COLO668 (cell line): ENCODE results near the gene INPP5K.
"Not testable (repeated sequence)": the region's sequence is repeated elsewhere in the genome, so short reads cannot be mapped to it uniquely, and the experiment has no call there.

Experiments used
- DNase-seq: peaks from one replicate; lab custom pipeline; 2025; ENCODE audit not compliant: unreplicated experiment; lab: John Stamatoyannopoulos, UW

Gene INPP5K

GRCh38 chr17:1516388-1517161 lies at the start of gene INPP5K:
TSS of gene INPP5K (minus strand) at chr17:1516612. CDS start at chr17:1516499, 113 bp downstream.
- DNase-seq, result peak; percentile 95

DNA sequence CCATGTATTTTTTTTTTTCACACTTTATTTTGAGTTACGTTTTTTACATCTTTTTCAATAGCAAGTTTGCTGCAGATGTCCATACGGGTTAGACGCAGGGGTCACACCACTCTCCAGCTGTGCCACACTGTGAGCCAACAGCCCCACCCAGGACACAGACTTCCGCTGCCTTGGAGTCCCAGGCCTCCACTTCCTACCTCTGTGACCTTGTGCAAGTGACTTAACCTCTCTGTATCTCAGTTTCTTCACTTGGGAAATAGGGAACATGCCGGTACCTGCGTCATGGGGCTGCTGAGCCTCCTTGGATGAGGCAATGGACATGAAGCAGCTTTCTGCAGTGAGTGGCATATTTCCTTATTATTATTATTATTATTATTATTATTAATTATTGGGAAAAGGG lies 49.5 kb upstream of the INPP5K start:
- no peak for DNase-seq

DNA sequence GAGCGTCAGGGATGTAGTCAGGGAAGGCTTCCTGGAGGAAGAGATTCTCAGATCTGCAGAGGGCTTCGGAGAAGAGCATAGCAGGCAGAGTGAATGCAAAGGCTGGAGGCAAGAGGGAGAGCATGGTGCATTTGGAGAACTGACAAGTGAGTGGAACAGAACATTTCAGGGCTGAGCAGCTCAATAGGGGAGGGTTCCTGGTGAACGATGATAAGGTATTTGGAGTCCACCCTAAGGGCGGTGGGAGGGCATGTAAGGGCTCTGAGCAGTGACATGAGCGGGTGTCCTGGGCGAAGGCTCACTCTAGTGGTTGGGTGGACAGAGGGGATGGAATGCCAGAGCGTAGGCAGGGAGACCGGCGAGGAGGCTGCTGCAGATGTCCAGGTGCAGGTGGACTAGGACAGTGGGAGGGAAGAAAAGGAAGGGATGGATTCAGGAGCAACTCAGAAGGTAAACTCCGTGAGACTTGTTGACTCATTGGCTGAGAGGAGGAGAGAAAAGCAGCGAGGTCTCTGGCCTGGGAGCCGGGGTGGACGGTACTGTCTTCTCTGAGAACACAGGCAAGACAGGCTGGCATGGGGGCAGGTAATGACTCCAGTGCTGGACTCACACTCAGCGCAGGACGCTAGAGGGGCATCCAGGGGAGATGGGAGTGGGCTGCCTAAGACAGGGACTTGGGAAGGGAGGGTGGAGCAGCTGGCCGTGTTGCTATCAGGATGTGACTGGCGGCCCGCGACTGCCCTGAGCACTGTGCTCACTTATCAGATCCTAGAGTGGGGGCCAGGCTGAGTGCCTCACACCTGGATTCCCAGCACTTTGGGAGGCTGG lies 47.6 kb upstream of the INPP5K start:
- peak; percentile 7 for DNase-seq

DNA sequence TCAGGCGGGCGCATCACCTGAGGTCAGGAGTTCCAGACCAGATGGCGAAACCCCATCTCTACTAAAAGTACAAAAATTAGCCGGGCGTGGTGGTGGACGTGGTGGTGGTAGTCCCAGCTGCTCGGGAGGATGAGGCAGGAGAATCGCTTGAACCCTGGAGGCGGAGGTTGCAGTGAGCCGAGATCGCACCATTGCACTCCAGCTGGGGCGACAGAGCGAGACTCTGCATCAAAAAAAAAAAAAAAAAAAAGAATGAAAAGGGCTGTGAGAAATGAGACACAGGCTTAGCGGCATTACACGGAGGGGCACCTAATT lies 47.0 kb upstream of the INPP5K start:
- DNase-seq, result not testable (repeated sequence)

DNA sequence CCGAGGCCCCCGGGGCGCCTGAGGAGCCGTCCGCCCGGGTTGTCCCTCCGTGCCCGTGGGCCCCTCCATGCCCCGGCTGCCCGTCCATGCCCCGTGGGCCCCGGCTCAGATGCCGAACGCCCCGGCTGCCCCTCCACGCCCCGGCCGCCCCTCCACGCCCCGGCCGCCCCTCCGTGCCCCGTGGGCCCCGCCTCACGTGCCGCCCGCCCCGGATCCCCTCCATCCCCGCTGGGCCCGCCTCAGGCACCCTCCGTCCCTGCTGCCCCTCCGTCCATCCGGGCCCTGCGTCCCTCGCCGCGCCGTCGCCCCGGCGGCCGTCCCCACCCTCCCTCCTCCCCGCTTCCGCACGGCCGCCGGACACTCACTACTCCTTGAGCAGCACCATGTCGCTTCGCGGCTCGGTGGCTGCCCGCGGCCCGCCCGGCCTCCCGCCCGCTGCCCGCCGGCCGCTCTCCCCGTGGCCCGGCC lies 45.8 kb upstream of the INPP5K start:
- DNase-seq, result peak; percentile 59

DNA sequence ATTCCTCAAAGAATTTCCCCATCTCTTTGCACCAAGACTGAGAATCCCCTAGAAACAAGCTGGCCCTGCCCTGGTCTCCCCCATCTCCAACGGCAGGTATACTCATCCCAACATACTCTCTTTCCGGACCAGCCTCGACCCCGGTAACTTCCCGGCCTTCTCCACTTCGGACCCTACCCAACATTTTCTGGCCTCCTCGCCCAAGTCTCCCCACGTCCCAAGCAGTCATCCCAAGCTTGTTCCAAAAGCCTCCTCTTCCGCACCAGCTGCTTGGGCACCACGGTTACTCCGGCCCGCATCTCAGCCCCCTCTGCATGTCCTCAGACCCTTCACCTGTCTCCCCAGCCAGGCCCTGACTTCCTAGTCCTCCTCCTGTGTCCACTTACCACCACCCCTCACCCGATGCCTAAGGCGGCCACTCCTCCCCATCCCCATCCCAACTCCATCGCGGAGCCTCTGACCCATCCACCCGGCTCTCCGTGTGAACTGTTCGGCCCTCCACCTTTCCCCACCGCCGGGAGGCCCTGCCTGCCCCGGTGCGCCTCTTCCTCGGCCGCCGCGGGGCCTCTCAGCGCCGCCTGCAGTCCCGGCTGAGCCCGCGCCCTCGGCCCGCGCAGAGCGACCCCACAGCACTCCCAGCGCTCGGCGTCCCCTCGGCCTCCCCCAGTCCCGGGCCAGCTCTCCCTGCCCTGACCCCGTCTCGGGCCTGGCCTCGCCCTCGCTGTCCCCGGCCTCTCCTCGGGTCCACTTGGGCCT lies 45.2 kb upstream of the INPP5K start:
- peak; percentile 36 for DNase-seq

GRCh38 chr17:1560858-1561355 lies 44.5 kb upstream of the INPP5K start:
- no peak for DNase-seq

- DNase-seq, result no peak
These were observed 43.9 kb upstream of the INPP5K start for GRCh38 chr17:1560101-1560857.

DNA sequence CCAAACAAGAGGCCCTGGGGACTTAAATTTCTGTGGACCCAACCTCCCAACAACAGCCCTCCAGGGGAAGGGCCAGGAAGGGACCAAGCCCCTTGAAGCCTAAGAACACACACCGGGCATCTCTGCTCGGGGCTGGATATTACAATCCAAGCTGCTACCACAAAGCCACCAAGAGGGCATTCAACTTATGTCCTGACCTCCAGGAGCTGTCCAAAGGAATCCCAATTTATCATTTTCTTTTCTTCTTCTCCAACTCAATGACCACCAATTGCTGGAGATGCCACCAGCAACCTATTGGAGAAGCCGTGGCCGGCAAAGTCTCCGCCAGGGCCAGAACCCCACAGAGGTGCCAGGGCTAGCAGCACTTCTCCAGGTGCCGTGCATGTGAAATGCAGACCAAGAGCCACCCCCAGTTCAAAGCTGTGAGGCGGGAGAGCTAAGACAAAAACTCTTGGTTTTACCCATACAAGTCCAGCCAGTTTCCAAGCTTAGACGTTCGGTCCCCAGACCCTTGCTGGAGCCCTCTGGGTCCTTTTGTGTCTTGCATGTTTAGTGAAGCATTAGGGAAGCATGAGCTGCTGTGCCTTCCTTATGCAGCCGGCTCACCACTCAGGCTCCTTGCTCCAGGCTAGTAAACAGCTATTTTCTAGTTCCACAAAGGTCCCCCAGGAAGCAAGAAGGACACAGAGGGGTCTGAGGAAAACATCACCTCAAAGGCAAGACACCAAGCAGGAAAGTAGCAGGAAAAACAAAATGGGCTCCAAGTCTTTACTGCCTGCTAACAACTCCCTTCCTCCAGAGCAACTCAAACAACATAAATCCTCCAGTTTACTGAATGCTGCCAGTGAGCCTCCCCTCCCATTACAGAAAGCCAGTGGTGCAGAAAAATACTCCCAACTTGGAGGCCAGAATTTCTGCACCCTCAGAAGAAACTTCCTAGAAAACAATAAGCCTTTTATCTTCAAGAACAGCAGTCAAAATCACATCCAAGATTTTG lies 42.9 kb upstream of the INPP5K start:
- no peak for DNase-seq

DNA sequence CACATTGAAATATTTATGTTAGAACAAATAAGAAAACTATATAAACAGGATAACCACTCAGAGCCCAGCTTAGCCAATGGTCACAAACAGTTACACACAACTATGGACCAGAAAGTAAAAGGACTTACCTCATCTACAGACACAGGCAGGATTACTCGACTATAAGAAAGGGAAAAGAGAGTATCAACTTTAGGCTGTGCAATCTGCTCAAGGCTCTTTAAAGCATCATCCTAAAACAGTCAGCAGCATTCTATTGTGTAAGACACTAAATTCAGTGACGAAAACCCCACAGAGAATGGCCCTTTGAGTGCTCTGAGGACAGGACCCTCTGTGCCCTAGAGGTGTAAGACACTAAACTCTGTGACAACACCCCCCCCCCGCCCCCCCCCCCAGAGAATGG lies 42.0 kb upstream of the INPP5K start:
- no peak for DNase-seq

DNA sequence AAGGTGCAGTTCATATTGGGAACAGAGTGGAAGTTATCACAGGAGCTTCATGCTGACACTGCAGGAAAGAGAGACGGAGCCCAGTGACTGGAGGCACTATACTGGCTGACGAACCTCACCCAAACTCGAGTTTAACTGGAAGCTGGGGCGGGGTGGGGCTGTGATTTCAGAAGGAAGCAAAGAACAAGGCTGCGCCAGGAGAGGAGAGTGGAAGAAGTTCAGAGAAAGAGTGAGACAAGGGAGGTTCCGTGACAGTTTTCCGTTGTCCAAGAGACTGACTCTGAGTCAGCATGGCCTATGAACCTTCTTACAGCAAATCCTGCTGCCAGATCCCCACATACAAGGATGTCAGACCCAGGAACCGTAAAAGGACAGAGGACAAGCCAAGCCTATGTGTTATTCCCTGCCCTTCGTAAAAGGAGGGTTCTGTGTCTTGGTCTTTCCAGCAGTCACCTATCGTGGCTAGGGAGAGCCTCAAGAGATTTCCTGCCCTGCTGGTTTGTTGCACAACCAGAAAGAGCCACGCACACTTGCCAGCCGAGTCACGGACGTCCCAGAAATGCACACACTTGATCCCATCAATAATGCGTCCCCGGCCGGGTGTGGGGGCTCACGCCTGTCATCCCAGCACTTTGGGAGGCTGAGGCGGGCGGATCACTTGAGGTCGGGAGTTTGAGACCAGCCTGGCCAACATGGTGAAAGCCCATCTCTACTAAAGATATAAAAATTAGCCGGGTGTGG lies 41.1 kb upstream of the INPP5K start:
- DNase-seq, result no peak

- DNase-seq, result no peak
These were observed 39.4 kb upstream of the INPP5K start for GRCh38 chr17:1555651-1556471.

- DNase-seq, result no peak
These were observed 38.5 kb upstream of the INPP5K start for GRCh38 chr17:1554751-1555540.

DNA sequence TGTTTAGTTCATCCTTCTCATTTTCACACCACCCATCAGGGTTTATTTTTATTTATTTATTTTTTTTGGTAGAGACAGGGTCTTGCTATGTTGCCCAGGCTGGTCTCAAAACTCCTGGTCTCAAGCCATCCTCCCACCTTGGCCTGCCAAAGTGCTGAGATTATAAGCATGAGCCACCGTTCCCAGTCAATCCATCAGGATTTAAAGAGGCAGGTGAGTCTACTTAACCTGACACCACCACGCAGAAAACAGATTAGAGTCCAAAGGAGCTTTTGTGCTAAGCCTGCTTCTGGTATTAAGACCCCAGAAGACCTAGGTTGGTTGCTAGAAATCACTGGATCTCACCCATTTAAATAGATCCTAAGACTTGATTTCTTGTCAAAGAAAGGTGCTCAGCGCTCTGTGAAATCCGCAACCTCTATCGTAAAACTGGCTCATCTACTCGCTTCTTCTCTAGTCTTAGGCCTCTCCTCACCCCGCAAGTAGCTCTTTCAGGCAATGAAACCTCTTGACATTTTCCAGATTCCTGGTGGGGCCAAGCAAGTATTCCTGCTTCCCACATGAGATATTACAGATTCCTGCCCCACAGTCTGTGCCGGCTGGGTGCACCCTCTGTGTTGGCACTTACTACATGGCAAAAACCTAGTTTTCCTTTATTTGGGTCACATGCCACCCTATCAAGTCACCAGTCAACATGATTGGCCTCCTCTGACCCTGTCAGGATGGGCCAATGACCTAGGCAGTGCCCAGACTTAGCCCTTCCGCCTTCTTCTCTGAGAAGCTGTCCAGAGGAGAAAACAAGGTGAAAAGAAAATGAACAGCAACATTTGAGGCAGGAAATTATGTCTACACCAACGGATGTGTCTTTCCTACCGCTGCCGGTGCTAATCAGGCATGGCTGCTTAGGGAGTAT lies 37.2 kb upstream of the INPP5K start:
- DNase-seq, result no peak

DNA sequence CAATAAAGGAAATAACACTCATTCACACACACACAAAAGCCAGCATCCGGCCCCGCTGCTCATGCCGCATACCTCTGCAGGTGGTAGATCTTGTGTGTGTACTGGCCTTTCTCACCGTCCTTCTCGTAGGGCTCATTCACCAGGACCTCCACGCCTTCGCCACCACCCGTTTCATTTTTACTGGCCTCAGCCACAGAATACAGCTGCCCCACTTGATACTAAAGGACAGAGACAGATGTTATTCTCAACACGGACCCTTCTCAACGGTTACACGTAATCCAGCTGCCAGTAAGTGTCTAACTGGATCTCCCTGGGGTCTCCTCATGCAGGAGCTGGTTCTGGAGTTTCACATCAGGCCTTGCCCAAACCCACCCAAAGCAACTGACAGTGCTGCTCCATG lies 36.5 kb upstream of the INPP5K start:
- DNase-seq, result no peak

- no peak for DNase-seq
These were observed 35.3 kb upstream of the INPP5K start for GRCh38 chr17:1551741-1552140.
